Stimulated activated CD4-positive, alpha-beta T cell treated with anti-CD3 and anti-CD28 coated beads, TNF-alpha, amount 100 ng/mL, for 4 hours (primary cell): ENCODE results near the gene UHRF1.
"Not testable (repeated sequence)": the region's sequence is repeated elsewhere in the genome, so short reads cannot be mapped to it uniquely, and the experiment has no call there.

ENCODE experiments used
- DNase-seq, 3 experiments: peaks; one replicate each; pipeline ENCODE4 v3.0.0-alpha.2; 2020; ENCODE audit warnings: low read depth in 3 of 3

The UHRF1 gene

DNA sequence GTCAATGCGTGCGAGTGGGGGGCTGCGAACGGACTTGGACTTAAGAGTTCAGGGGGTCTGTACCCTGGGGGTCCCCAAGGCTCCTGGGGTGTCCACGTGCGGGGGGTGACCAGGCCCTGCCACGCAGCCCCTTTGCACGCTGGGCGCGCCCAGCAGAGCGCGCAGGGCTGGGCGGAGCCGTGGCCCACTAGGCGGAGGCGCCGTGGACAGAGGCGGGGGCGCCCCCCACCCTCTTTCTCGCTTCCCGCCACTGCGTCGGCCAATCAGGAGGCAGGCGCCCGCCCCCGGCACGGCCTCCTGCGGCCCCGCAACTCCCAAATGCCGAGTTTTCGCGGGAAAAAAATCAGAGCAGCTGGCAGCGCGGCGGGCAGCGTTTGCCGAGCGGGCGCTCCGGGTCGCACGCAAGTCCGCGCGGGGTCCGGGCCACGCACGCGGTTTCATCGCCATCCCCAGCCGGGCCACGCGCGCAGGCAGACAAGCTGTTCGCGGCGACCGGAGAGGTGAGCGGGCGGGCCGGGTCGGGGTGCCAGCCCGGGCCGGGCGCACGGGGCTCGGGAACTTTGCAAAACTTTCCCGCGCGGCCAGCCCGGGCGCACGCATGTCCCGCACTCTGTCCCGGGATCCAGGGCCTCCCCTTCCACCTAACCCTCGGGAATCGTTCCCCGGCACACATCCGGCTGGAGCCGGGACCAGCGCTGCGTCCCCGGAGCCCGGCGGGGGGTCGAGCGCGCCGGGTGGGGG is at the start of gene UHRF1:
UHRF1 (plus strand) TSS at position 346 of the 741 bp plus-strand sequence. CDS start 1,385 bp downstream, outside the sequence.
- peak in 1 of 3 experiments; percentile 48 for DNase-seq

DNA sequence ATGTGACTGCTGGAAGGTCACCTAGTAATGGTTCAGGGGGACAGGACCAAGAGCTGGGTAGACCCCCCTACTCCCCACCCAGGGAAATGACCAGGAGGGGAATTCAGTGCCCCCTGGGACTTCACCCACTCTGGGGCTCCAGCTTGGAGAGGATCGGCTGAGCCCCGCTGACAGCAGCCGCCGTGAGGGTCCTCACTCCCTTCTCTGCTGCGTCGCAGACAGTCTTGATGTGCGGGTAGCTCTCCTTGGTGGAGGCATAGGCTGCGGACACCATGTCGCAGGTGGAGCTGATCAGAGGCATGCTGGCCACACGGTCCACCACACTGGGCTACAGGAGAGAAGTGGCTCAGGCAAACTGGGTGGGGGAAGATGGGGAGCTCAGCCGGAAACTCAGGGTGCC is 49.6 kb upstream of the UHRF1 start:
- DNase-seq = no peak

DNA sequence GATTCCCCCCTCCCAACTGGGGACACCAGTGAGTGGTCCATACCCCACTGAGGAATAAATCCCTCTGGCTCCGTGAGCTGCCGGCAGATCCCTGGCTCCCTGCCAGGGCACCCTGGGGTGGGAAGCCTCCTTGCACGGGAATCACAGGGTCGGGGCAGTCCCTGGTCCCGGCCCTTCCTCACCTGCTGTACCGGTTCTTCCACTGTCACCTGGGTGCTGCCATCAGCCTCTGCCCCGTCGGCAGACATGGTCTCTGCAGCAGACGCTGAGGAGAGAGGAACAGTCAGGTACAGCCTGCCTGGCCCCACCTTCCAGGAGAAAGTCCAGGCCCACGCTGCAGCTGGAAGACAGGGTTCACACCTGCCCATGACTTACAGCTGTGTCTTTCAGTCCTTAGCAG is 48.2 kb upstream of the UHRF1 start:
- DNase-seq = no peak

DNA sequence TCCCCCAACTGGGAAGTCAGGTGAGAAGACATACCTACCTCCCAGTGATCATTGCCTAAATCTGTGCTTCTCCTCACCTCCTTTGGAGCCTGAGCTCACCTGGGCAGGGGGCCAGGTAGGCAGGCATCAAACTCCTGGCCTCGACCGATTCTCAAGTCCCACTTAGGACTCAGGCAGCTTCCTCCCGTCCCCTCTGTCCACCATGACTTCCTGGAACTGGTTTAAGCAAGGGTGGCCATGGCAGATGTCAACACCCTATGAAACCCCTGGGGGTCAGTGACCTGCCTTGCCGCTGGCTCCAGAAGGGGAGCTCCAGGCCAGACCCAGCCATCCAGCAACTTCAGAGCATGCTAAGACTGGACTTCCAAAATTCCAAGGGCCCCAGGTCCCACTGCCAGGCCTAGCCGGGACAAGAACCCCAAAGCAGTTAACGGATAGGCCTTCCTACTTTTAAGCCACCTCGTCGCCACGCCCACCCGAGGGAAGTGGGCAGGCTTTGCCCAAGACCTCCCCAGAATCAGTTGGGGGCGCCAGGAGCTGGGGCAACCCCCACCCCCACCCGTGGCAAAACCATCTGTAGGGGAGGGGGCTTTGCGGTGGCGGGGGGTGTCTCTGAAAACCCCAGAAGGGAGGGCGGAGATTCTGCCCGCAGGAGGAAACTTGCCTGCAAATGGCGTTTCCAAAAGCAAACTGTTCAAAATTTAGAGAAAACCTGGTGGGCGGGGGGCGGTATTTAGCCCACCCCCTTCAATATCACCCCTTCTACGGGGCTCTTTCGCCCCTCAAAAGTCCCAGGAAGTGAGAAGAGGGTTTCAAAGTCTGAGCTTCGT is 42.5 kb upstream of the UHRF1 start:
- peak in 2 of 3 experiments; percentile 35 to 56 for DNase-seq

DNA sequence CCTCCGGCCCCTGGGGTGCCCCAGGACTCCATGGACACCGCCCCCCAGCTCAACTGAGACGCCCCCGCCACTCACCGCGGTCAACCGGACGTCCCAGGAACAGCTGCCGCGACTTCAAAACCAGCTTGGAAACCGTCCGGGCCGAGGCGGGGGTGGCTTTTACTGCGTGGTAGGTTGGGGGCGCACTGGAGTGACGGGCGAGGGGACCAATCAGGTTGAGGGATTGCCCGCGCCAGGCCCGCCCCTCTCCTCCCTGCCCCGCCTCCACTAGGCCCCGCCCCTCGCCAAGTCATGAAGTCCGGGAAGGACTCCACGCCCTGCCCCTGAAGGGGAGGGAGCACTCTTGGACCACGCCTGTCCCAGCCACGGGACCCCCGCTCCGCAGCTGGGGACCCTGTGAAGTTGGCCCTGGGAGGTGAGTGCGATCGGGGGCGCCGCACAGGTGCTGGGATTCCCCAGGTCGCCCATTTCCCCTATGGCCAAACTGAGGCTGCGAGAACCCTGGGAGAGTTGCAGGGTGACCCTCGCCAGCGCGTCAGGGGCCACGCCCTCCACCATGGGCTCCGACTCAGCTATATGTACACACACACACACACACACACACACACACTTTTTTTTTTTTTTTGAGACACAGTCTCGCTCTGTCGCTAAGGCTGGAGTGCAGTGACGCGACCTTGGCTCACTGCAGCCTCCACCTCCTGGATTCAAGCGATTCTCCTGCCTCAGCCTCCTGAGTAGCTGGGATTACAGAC is 41.6 kb upstream of the UHRF1 start, which contains the start of gene PLIN3:
PLIN3 (minus strand) TSS at position 134 of the 752 bp plus-strand sequence. CDS start 6,273 bp downstream, outside the sequence.
- peak; percentile 85 to 94 (median 89) for DNase-seq

DNA sequence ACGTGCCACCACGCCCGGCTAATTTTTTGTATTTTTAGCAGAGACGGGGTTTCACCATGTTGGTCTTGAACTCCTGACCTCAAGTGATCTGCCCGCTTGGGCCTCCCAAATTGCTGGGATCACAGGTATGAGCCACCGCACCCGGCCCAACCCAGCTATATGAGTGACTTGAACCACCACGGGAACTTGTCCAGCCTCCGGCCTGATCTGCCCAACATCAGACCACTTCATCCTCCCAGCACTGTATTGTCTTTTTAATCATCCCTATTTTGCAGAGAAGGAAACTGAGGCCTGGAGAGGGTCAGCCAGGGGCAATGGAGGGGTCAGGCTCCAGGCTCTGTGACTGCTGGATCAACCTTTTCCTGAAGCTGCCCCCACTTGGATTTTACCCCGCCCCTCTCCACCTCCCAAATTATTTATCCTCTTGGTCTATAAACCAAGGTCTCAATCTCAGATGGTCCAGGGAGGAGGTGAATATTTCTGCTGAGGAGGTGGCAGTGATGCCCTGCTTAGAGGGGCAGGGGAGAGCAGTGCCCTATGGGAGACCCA is 40.9 kb upstream of the UHRF1 start:
- no peak for DNase-seq

DNA sequence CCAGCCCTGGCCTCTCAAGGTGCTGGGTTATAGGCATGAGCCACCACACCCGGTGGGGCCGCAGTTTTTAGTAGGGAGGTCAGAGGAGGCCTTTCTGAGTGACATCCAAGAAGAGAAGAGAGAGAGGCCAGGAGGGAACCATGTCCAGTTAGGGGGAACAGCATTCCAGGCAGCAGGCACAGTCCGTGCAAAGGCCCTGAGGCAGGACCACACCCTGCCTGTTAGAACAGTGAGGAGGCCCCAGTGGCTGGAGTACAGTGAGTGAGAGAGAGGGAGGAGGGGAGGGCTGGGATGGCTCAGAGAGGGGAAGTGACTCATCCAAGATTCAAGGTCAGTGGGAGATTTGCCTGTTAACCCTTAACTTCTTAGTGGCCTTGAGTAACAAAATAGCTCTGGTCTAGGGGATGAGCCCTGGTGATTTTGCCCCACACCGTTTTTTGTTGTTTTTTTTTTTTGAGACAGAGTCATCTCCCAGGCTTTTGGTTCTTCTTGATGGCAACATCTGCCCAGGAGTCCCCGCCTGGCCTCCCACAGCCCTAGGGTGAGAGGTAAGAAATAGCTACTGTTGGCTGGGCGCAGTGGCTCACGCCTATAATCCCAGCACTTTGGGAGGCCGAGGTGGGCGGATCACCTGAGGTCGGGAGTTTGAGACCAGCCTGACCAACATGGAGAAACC is 39.1 kb upstream of the UHRF1 start:
- DNase-seq = no peak

DNA sequence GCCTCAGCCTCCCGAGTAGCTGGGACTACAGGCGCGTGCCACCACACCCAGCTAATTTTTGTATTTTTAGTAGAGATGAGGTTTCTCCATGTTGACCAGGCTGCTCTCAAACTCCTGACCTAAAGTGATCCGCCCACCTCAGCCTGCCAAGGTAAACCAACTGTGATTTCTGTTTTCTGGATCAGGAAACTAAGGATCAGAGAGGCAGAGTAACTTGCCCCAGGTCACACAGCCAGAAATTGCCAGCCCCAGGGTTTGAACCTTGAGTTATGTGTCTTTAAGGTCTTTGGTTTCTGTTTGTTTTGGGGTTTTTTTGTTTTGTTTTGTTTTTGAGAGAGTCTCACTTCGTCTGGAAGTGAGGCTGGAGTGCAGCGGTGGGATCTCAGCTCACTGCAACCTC is 37.6 kb upstream of the UHRF1 start:
- no peak for DNase-seq

DNA sequence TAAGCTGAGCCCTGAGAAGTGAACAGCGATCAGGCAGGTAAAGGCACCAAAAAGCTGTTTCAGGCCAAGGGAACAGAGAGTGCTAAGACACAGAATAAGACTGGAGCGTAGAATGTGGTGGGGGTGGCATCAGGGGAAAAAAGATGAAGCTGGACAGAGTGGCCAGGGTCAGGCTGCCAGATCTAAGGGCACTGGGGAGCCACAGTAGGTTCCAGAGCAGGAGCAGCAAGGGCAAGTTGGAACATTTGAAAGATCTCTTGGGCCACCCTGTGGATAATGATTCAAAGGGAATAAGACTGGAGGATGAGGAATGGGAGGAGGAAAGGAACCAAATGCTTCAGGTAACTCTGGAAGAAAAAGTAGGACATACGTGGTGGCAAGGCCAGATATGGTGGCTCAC is 35.4 kb upstream of the UHRF1 start:
- no peak for DNase-seq

DNA sequence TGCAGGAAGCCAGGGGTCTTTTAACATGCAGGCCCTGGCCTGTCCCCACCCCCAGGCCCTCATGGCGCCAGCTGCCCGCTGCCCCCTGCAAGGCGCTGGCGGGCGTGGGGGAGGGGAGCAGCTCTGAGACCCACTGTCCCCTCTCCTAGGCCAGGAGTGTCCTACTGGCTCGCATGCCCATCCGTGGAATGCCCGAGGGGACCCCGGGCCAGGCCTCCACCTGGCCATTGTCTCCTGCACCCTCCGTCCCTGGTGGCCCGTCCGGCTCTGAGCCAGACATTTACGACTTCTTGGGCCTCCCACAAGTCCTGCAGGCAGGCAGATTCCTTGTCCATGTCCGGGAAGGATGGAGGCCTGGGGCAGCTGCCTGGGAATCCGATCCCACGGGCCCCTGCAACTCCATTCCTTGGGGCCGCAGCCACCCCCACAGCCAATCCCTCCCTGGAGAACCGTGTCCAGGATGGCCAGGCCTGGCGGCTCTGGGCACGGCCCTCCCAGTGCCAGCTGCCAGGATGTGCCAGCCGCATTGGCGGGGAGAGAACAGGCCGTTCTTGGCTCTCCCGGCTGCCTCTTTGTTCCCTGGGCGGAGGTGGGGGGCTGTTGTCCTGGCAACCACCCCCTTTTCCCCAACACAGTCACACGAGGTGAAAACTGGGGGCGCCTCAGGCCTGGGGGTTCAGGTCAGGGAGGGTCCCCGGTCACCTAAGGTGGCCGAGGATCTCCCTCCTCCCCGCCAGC is 31.4 kb upstream of the UHRF1 start:
- DNase-seq = no peak

DNA sequence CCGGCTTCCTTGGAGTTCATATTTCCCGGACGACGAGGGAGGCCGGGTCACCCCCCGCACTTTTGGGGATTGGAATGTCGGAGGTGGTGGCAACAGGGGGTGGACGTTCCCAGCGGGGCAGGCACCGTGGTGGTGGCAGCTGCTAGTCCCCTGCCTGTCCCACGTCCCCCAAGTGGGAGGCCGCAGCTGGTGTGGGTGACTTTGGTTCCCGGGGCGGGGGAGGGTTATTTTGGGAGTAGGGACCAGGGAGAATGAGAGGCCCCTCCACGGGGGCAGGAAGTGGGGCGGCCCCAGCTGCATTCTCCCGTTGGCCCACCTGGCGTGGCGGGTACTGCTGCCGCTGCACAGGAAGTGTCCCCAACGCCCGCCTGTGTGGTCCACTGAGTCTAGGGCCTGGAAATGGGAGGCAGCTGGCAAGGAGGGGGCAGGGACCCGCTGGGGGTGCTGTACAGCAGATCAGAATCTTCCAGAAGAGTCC is 30.8 kb upstream of the UHRF1 start:
- no peak for DNase-seq

DNA sequence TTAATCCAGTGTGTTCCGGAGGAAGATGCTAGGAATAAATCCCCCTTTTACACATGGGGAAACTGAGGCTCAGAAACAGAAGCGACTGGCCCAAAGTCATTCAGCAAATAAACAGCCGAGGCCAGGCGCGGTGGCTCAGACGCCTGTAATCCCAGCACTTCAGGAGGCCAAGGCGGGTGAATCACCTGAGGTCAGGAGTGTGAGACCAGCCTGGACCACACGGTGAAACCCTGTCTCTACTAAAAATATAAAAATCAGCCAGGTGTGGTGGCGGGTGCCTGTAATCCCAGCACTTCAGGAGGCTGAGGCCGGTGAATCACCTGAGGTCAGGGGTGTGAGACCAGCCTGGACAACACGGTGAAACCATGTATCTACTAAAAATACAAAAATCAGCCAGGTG is 30.3 kb upstream of the UHRF1 start:
- no peak for DNase-seq

DNA sequence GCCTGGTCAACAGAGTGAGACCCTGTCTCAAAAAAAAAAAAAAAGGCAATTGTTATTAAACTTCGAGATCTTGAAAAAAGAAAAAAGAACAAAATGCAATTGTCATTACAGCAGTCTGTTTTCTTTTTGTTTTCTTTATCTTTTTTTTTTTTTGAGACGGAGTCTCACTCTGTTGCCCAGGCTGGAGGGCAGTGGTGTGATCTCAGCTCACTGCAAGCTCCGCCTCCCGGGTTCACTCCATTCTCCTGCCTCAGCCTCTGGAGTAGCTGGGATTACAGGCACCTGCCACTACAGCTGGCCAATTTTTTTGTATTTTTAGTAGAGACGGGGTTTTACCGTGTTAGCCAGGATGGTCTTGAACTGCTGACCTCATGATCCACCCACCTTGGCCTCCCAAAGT is 26.4 kb upstream of the UHRF1 start:
- DNase-seq = not testable (repeated sequence)

DNA sequence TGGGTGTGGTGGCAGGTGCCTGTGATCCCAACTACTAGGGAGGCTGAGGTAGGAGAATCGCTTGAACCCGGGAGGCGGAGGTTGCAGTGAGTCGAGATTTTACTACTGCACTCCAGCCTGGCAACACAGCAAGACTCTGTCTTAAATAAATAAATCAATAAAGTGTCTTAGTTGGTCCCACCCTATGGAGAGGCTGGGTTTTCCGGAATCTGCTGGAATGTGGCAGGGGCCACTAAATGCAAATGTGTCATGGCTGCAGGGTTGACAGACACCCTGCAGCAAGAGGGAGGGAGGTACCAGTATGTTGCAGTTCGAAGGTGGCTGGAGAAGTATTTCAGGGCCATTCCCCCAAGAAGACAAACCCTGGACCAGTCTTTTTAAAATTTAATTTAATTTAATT is 24.3 kb upstream of the UHRF1 start:
- DNase-seq = not testable (repeated sequence)

DNA sequence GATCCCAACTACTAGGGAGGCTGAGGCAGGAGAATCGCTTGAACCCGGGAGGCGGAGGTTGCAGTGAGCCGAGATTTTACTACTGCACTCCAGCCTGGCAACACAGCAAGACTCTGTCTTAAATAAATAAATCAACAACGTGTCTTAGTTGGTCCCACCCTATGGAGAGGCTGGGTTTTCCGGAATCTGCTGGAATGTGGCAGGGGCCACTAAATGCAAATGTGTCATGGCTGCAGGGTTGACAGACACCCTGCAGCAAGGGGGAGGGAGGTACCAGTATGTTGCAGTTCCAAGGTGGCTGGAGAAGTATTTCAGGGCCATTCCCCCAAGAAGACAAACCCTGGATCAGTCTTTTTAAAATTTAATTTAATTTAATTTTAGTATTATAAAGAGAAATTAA is 21.5 kb upstream of the UHRF1 start:
- not testable (repeated sequence) for DNase-seq

DNA sequence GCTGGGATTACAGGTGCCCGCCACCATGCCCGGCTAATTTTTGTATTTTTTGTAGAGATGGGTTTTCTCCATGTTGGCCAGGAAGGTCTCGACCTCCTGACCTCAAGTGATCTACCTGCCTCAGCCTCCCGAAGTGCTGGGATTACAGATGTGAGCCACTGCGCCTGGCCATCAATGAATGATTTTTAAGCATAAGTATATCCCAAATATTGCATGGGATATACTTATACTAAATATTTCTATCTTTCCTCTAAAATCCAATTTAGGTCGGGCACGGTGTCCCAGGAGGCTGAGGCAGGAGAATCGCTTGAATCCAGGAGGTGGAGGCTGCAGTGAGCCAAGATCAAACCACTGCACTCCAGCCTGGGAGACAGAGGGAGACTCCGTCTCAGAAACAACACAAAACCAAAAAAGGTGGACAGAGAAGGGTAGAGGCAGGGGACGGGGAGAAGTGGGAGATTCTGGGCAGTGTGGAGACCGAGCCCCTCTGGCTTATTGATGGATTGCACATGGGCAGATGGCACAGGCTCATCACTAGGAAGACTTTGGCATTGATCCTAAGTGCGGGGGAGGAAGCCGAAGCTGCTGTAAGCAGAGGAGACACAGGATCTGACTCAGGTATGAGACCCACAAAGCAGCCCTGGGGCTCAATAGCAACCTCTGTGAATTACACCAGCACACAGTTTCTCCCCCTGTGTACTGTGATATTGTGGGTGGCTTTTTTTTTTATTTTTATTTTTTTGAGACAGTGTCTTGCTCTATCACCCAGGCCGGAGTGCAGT is 20.1 kb upstream of the UHRF1 start:
- no peak for DNase-seq

DNA sequence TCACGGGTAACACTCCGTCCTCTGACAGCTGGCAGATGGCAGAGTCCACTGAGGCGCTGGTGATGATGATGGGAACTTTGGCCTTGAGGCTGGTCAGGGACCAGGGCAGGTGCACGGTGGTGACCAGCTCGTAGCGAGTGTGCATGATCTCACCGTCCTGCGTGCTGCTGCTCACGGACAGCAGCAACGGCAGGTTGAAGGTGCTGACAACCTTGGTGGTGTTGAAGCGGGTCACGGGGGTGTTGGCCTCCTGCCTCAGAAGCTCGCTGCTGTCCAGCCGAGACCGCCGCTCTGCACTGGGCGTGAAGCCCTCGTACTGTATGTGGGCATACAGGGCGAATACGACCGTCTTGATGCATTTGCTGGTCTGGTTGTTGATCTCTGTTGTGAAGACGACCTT is 18.2 kb upstream of the UHRF1 start:
- DNase-seq = no peak

DNA sequence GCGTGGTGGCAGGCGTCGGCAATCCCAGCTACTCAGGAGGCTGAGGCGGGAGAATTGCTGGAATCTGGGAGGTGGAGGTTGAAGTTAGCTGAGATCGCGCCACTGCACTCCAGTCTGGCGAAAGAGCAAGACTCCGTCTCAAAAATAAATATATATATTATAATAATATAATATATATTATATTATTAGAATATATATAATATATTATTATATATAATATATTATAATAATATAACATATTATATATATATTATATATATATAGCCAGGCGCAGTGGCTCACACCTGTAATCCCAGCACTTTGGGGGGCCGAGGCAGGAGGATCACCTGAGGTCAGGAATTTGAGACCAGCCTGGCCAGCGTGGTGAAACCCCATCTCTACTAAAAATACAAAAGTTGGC is 16.3 kb upstream of the UHRF1 start:
- not testable (repeated sequence) for DNase-seq

DNA sequence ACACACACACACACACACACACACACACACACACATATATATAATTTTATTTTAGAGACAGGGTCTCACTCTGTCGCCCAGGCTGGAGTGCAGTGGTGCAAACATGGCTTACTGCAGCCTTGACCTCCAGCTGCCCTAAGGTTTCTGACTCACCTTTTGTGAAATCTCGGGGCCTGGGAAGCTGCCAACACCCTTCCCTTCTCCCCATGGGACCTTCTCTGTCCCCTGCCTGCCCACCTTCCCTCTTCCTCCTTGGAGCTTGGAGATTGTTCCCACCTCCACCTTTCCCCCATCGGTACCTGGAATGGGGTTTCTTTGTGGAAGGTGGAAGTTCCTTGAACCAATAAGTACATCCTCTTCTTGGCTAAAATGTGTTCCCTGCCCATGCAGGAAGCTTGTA is 12.9 kb upstream of the UHRF1 start:
- DNase-seq = no peak

DNA sequence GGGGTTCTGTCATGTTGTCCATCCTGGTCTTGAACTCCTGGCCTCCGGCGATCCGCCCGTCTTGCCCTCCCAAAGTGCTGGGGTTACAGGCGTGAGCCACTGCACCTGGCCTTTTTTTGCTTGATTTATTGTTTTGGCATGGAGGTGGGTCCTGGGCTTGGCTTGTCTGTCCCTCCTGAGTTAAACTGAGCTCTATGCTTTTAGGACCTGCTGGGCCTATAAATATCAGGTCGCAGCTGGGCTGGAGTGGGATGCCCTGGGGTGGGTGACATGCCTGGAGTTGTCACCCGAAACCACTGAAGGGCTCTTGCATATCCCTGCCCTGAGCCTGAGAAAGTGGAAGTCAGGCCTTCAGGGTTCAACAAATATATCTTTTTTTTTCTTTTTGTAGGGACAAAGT is 12.2 kb upstream of the UHRF1 start:
- no peak for DNase-seq
